GM12878 (cell line): ENCODE results near the gene LARGE1. TPM values are rescaled to one million over a fixed set of nuclear protein-coding genes. Genes with fewer than 3 reads are reported as not detected.

Experiments
- ATAC-seq: fragments of 200-7000 bp; cut with Tn5 transposase; 3 replicates; pipeline ENCODE4 v1.9.1; 2020; ENCODE audit warnings: mild to moderate bottlenecking, moderate library complexity
- BruUV-seq: library from RNA; stranded (reverse); fragments of 400-500 nt; replicated peaks from 2 replicates; lab custom pipeline; 2021; lab: Mats Ljungman, UMichigan
- CTCF ChIA-PET: fragments of 300-600 bp; sonication (Branson Sonifier 250); formaldehyde crosslinking; extraction: SDS; loops from one replicate; lab custom pipeline; 2021; ENCODE audit warnings: inconsistent platforms; lab: Yijun Ruan, JAX
- POLR2A ChIA-PET: fragments of 350-600 bp; formaldehyde crosslinking; extraction: SDS; loops from one replicate; lab custom pipeline; 2021; ENCODE audit warnings: inconsistent platforms; lab: Charles Lee
- RAD21 ChIA-PET: fragments of 300-600 bp; sonication (Branson Sonifier 250); formaldehyde crosslinking; loops from one replicate; lab custom pipeline; 2023; ENCODE audit warnings: antibody characterized with exemption; ENCODE audit not compliant: unreplicated experiment; lab: Charles Lee
- SMC1A ChIA-PET: fragments of 300-600 bp; sonication (Branson Sonifier 250); formaldehyde crosslinking; loops from one replicate; lab custom pipeline; 2023; ENCODE audit not compliant: unreplicated experiment, uncharacterized antibody; lab: Charles Lee
- DNase-seq: peaks from one replicate; pipeline ENCODE4 v3.0.0-alpha.2; 2011; ENCODE audit warnings: low read depth, low spot score
- FAIRE-seq: peaks from 3 replicates; lab custom pipeline; 2011; peaks lifted over from hg19 to GRCh38; lab: Jason Lieb, UNC
- H2AFZ ChIP-seq: 2 replicates; pipeline ENCODE4 v1.6.0; 2011; ENCODE audit warnings: low read depth, low read length, control low read depth; ENCODE audit not compliant: control insufficient read depth
- H3K27ac ChIP-seq: 2 replicates; pipeline ENCODE4 v1.5.1; 2011; ENCODE audit warnings: control low read depth; ENCODE audit not compliant: control insufficient read depth, insufficient read depth
- H3K27me3 ChIP-seq, 2 experiments: replicated peaks in 1 of 2; 2 replicates each; pipeline versions ENCODE4 v1.6.0 to v1.6.1; 2011; ENCODE audit warnings: low read length in 1 of 2; ENCODE audit not compliant: control insufficient read depth in 2 of 2, insufficient read depth in 2 of 2
- H3K36me3 ChIP-seq, 2 experiments: 2 replicates each; pipeline ENCODE4 v1.5.1; 2011; ENCODE audit warnings: low read length in 1 of 2; ENCODE audit not compliant: control insufficient read depth in 2 of 2, insufficient read depth in 2 of 2
- H3K4me1 ChIP-seq: 2 replicates; pipeline ENCODE4 v1.6.1; 2011; ENCODE audit warnings: mild to moderate bottlenecking, low read length, moderate library complexity, mixed read lengths; ENCODE audit not compliant: control insufficient read depth, insufficient read depth
- H3K4me2 ChIP-seq: 2 replicates; pipeline ENCODE4 v1.6.0; 2011; ENCODE audit warnings: control low read depth; ENCODE audit not compliant: control insufficient read depth, insufficient read depth
- H3K4me3 ChIP-seq: fragments of 200-600 bp; sonication (generic); 2 replicates; pipeline ENCODE4 v1.5.1; 2016
- H3K79me2 ChIP-seq: 2 replicates; pipeline ENCODE4 v1.6.0; 2011; ENCODE audit warnings: low read length; ENCODE audit not compliant: control insufficient read depth, insufficient read depth
- H3K9ac ChIP-seq: 2 replicates; pipeline ENCODE4 v1.8.0; 2011; ENCODE audit warnings: low read length, control low read depth, mixed read lengths; ENCODE audit not compliant: control insufficient read depth, insufficient read depth
- H3K9me3 ChIP-seq: replicated peaks from 3 replicates; pipeline ENCODE4 v1.5.1; 2011; ENCODE audit warnings: mild to moderate bottlenecking, low read length; ENCODE audit not compliant: control insufficient read depth, insufficient read depth
- H4K20me1 ChIP-seq: 2 replicates; pipeline ENCODE4 v1.6.0; 2011; ENCODE audit not compliant: control insufficient read depth, insufficient read depth
- CBFB ChIP-seq: IDR thresholded peaks from 2 replicates; pipeline ENCODE4 v1.6.1; 2016; ENCODE audit warnings: antibody characterized with exemption, low read depth
- CHD1 ChIP-seq: IDR thresholded peaks from 2 replicates; pipeline ENCODE4 v1.6.1; 2012; ENCODE audit warnings: low read depth, low read length, improper control_type of control experiment
- CHD2 ChIP-seq: IDR thresholded peaks from 2 replicates; pipeline ENCODE4 v1.6.1; 2011; ENCODE audit warnings: low read depth, low read length, improper control_type of control experiment, borderline replicate concordance
- IKZF1 ChIP-seq: fragments of 450-650 bp; conservative IDR thresholded peaks from 2 replicates; pipeline ENCODE4 v1.6.1; 2017; ENCODE audit warnings: antibody characterized with exemption, mild to moderate bottlenecking
- JUND ChIP-seq: IDR thresholded peaks from 2 replicates; pipeline ENCODE4 v1.6.1; 2012; ENCODE audit warnings: low read depth, mild to moderate bottlenecking, low read length, improper control_type of control experiment, moderate library complexity
- MTA3 ChIP-seq: IDR thresholded peaks from 2 replicates; pipeline ENCODE4 v1.6.1; 2012; ENCODE audit warnings: low read length, inconsistent platforms, borderline replicate concordance
- MXI1 ChIP-seq: fragments of 150-350 bp; IDR thresholded peaks from 2 replicates; pipeline ENCODE4 v1.6.1; 2011; ENCODE audit warnings: low read depth, mild to moderate bottlenecking, inconsistent platforms, low read length, improper control_type of control experiment
- NFXL1 ChIP-seq: fragments of 450-650 bp; IDR thresholded peaks from 2 replicates; pipeline ENCODE4 v1.6.1; 2017; ENCODE audit warnings: antibody characterized with exemption, mild to moderate bottlenecking, borderline replicate concordance
- PAX5 ChIP-seq: IDR thresholded peaks from 2 replicates; pipeline ENCODE4 v1.6.1; 2011; ENCODE audit warnings: low read depth, low read length, borderline replicate concordance
- RB1 ChIP-seq: fragments of 450-650 bp; formaldehyde crosslinking; IDR thresholded peaks from 2 replicates; pipeline ENCODE4 v1.6.1; 2017; ENCODE audit warnings: mild to moderate bottlenecking, borderline replicate concordance
- SP1 ChIP-seq: IDR thresholded peaks from one replicate; pipeline ENCODE4 v1.6.1; 2011; ENCODE audit warnings: low read depth, low read length
- SPI1 ChIP-seq: IDR thresholded peaks from 2 replicates; pipeline ENCODE4 v1.6.1; 2011; ENCODE audit warnings: low read depth, mild to moderate bottlenecking, low read length, moderate library complexity, borderline replicate concordance; ENCODE audit not compliant: insufficient read depth
- TARDBP ChIP-seq: IDR thresholded peaks from 2 replicates; pipeline ENCODE4 v1.6.1; 2016; ENCODE audit warnings: borderline replicate concordance
- ZNF207 ChIP-seq: fragments of 450-650 bp; IDR thresholded peaks from 2 replicates; pipeline ENCODE4 v1.6.1; 2014; ENCODE audit warnings: antibody characterized with exemption, mild to moderate bottlenecking, borderline replicate concordance
- WGBS: methylation state at CpG from one replicate; pipeline ENCODE4 v1.1.6; 2016; ENCODE audit warnings: low lambda C conversion rate; ENCODE audit not compliant: insufficient replicate concordance, insufficient coverage; ENCODE audit errors: missing lambda C conversion rate; 5-methylcytosine and 5-hydroxymethylcytosine counted together
- in situ Hi-C: fragments of 300-500 bp; cut with MboI; formaldehyde crosslinking; loops from 9 replicates; pipeline ENCODE4 v1.14.3; 2018; ENCODE audit warnings: mixed read lengths
- intact Hi-C: fragments of 100-400 bp; cut with micrococcal nuclease; formaldehyde crosslinking; loops from one replicate; pipeline ENCODE4 v1.14.2; 2022; ENCODE audit not compliant: unreplicated experiment
- polyA plus RNA-seq, 11 experiments: library from polyadenylated mRNA; depleted of rRNA in 4 of 11; unstranded in 6 of 11; stranded (reverse) in 5 of 11; fragments of >200 nt; fragmentation: Nextera tagmentation in 4 of 11; fragmentation: Illumina TruSeq in 1 of 11; extraction: Ambion mirVana in 4 of 11; extraction: Trizol in 1 of 11; gene quantifications; 1 replicate in 1 of 11; 2 replicates in 10 of 11; pipeline versions ENCODE4 v1.2.1 to v1.2.3, GENCODE V29; 2011 to 2016; ENCODE audit warnings: inconsistent platforms in 2 of 11, missing spikeins in 2 of 11, low read depth in 1 of 11
- total RNA-seq, 4 experiments: library from RNA; depleted of rRNA in 3 of 4; stranded (reverse); fragments of >200 nt in 3 of 4; fragmentation: Illumina TruSeq in 1 of 4; extraction: Trizol in 1 of 4; gene quantifications; 2 replicates each; pipeline versions ENCODE4 v1.2.1 to v1.2.3, GENCODE V29; 2013 to 2021
- TF ChIP-seq, protein P1 (sequence below): IDR thresholded peaks from 2 replicates; pipeline ENCODE4 v1.6.1; 2012; ENCODE audit warnings: low read depth, low read length, improper control_type of control experiment
- TF ChIP-seq, protein P2 (sequence below): IDR thresholded peaks from 2 replicates; pipeline ENCODE4 v1.6.1; 2012; ENCODE audit warnings: low read depth, low read length, improper control_type of control experiment
- TF ChIP-seq, protein P3 (sequence below): fragments of 450-650 bp; conservative IDR thresholded peaks from 2 replicates; pipeline ENCODE4 v1.6.1; 2017; ENCODE audit warnings: mild to moderate bottlenecking, moderate library complexity

Gene LARGE1
- total and polyA plus RNA-seq, 10 of the 15 experiments (the other 5 are each of a cell fraction or from before 2014, with no cell fraction given) = 3.2 to 41.4 (median 17.3) TPM

- no peak for DNase-seq
- H3K27ac ChIP-seq = no peak overlapping the region
- H3K4me3 ChIP-seq = no peak overlapping the region
- FAIRE-seq = no peak
- H4K20me1 ChIP-seq = no peaks in the 10 kb centered on the region
- TF ChIP-seq, protein P1, sequence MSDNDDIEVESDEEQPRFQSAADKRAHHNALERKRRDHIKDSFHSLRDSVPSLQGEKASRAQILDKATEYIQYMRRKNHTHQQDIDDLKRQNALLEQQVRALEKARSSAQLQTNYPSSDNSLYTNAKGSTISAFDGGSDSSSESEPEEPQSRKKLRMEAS = no peak
- TF ChIP-seq CBFB (no peak), SP1 (no peak), PAX5 (no peak)
- intact Hi-C loops (no loop called here), in situ Hi-C loops (no loop called here)
- H3K36me3 ChIP-seq = no peaks in the 10 kb centered on the region
- no peaks in the 10 kb centered on the region for H3K4me1 ChIP-seq
- no peak overlapping the region for H3K9ac ChIP-seq
- H3K9me3 ChIP-seq = no peaks in the 10 kb centered on the region
- no peaks in the 10 kb centered on the region for H3K79me2 ChIP-seq
- no TSS peak for BruUV-seq
- no peaks in the 10 kb centered on the region for H3K27me3 ChIP-seq
- H2AFZ ChIP-seq = no peak overlapping the region
- RAD21 ChIA-PET = no interaction called here
- POLR2A ChIA-PET = no interaction called here
- 58% methylated on average over 3 of the region's 3 CpGs for WGBS
- ATAC-seq = no peak
- CTCF ChIA-PET = interaction anchor here (1.0 to 1.1 kb wide), 2 partner anchors 27 to 32 kb away, joined by 3 to 4 read pairs; no protein-coding TSS in a partner anchor
- H3K4me2 ChIP-seq = no peak overlapping the region
- SMC1A ChIA-PET = no interaction called here
Measured at GRCh38 chr22:33426451-33426850, 493.8 kb downstream of the LARGE1 start.

DNA sequence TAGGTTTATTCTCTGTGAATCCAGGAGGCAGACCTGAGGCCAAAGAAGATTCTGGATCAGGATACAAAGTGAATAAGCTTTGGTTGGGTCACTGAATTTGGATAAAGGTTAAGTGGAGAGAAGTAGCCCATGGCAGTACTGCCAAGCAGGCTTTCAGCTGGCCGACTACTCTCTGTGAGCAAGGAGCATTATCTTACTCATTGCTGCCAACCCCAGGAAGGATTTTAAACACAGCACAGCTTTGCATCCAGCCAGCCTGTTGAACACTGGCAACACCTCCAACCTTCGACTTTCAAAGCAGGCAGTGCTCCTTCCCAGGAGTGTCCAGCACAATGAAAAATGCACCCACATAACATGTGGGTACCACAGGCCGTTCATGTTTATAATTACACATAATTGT lies 498.4 kb downstream of the LARGE1 start:
- ATAC-seq = no peak
- BruUV-seq = no TSS peak
- Histone ChIP-seq H2AFZ (no peak overlapping the region), H3K4me2 (no peak overlapping the region), H3K79me2 (no peaks in the 10 kb centered on the region), H4K20me1 (no peaks in the 10 kb centered on the region), H3K9ac (no peak overlapping the region), H3K36me3 (no peaks in the 10 kb centered on the region)
- ChIA-PET POLR2A (no interaction called here), SMC1A (no interaction called here)
- in situ Hi-C loops = no loop called here
- no peak for FAIRE-seq
- intact Hi-C loops = no loop called here
- WGBS = 66% methylated on average over 3 of the region's 3 CpGs
- TF ChIP-seq CHD1 (no peak), JUND (no peak), SPI1 (no peak), NFXL1 (no peak), IKZF1 (no peak), MXI1 (no peak), ZNF207 (no peak), MTA3 (no peak), TARDBP (no peak), CHD2 (no peak), RB1 (no peak)
- TF ChIP-seq, protein P2, sequence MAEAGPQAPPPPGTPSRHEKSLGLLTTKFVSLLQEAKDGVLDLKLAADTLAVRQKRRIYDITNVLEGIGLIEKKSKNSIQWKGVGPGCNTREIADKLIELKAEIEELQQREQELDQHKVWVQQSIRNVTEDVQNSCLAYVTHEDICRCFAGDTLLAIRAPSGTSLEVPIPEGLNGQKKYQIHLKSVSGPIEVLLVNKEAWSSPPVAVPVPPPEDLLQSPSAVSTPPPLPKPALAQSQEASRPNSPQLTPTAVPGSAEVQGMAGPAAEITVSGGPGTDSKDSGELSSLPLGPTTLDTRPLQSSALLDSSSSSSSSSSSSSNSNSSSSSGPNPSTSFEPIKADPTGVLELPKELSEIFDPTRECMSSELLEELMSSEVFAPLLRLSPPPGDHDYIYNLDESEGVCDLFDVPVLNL = no peak
- TF ChIP-seq, protein P3, sequence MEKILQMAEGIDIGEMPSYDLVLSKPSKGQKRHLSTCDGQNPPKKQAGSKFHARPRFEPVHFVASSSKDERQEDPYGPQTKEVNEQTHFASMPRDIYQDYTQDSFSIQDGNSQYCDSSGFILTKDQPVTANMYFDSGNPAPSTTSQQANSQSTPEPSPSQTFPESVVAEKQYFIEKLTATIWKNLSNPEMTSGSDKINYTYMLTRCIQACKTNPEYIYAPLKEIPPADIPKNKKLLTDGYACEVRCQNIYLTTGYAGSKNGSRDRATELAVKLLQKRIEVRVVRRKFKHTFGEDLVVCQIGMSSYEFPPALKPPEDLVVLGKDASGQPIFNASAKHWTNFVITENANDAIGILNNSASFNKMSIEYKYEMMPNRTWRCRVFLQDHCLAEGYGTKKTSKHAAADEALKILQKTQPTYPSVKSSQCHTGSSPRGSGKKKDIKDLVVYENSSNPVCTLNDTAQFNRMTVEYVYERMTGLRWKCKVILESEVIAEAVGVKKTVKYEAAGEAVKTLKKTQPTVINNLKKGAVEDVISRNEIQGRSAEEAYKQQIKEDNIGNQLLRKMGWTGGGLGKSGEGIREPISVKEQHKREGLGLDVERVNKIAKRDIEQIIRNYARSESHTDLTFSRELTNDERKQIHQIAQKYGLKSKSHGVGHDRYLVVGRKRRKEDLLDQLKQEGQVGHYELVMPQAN = no peak
- TF ChIP-seq, all 136 proteins: peak for 0
- H3K9me3 ChIP-seq = no peaks in the 10 kb centered on the region; the same call in 2 of the 3 replicates
- RAD21 ChIA-PET = no interaction called here
- no peak overlapping the region for H3K4me3 ChIP-seq
- no peaks in the 10 kb centered on the region for H3K27me3 ChIP-seq
- CTCF ChIA-PET = no interaction called here
- no peaks in the 10 kb centered on the region for H3K4me1 ChIP-seq
- no peak for DNase-seq
- H3K27ac ChIP-seq = no peak overlapping the region
